HepG2 (cell line): ENCODE data around the gene AKAP3. TPM values are rescaled to one million over a fixed set of nuclear protein-coding genes. Genes with fewer than 3 reads are reported as not detected.

Experiments used
- AKAP8 ChIP-seq: sonication (generic); formaldehyde crosslinking; IDR thresholded peaks from 2 replicates; pipeline ENCODE4 v1.5.1; 2020; ENCODE audit warnings: mild to moderate bottlenecking, missing genetic modification reagents
- GRHL1 ChIP-seq: sonication (generic); formaldehyde crosslinking; conservative IDR thresholded peaks from 2 replicates; pipeline ENCODE4 v1.8.0; 2022; ENCODE audit warnings: missing genetic modification reagents
- MATR3 ChIP-seq: sonication (generic); formaldehyde crosslinking; IDR thresholded peaks from 2 replicates; pipeline ENCODE4 v1.4.0; 2020; ENCODE audit warnings: missing genetic modification reagents
- SMARCC2 ChIP-seq: fragments of 450-650 bp; IDR thresholded peaks from 2 replicates; pipeline ENCODE4 v1.6.1; 2017; ENCODE audit warnings: antibody characterized with exemption, mild to moderate bottlenecking
- YEATS4 ChIP-seq: sonication (generic); formaldehyde crosslinking; IDR thresholded peaks from 2 replicates; pipeline ENCODE4 v1.4.0; 2020; ENCODE audit warnings: missing genetic modification reagents, borderline replicate concordance
- ZBTB26 ChIP-seq: IDR thresholded peaks from 2 replicates; pipeline ENCODE4 v1.6.1; 2016; ENCODE audit warnings: missing compliant biosample characterization, missing genetic modification reagents, borderline replicate concordance
- ZFP62 ChIP-seq: sonication (generic); formaldehyde crosslinking; IDR thresholded peaks from 2 replicates; pipeline ENCODE4 v1.4.0; 2020; ENCODE audit warnings: missing genetic modification reagents
- ZNF674 ChIP-seq: sonication (generic); formaldehyde crosslinking; IDR thresholded peaks from 2 replicates; pipeline ENCODE4 v1.5.0; 2020; ENCODE audit warnings: low read depth, mild to moderate bottlenecking, missing genetic modification reagents
- ZNF710 ChIP-seq: sonication (generic); formaldehyde crosslinking; IDR thresholded peaks from 2 replicates; pipeline ENCODE4 v1.5.0; 2020; ENCODE audit warnings: mild to moderate bottlenecking, missing genetic modification reagents, borderline replicate concordance
- polyA plus RNA-seq, 8 experiments: library from polyadenylated mRNA; depleted of rRNA in 3 of 8; stranded (reverse) in 7 of 8; unstranded in 1 of 8; fragments of >200 nt; fragmentation: Illumina TruSeq in 4 of 8; extraction: Trizol in 4 of 8; gene quantifications; 2 replicates each; pipeline versions ENCODE4 v1.2.1 to v1.2.3, GENCODE V29; 2011 to 2016; ENCODE audit warnings: low read depth in 4 of 8, missing spikeins in 1 of 8, mixed read lengths in 1 of 8; ENCODE audit not compliant: insufficient read depth in 1 of 8
- total RNA-seq, 5 experiments: library from RNA; depleted of rRNA; stranded (reverse); fragments of >200 nt; fragmentation: Illumina TruSeq; extraction: Trizol; gene quantifications; 2 replicates each; pipeline ENCODE4 v1.2.3, GENCODE V29; 2016; ENCODE audit warnings: low read depth in 1 of 5

The AKAP3 gene
- total and polyA plus RNA-seq, 2 of the 13 experiments (the other 11 are each of a cell fraction or from before 2014, with no cell fraction given) = 0.22 to 0.49 TPM

- no peak for TF ChIP-seq GRHL1 (CRISPR knock-in tag)
- TF ChIP-seq ZNF710 (CRISPR knock-in tag) = no peak
- TF ChIP-seq ZBTB26 (CRISPR knock-in tag) = no peak
- TF ChIP-seq MATR3 (CRISPR knock-in tag) = no peak
- no peak for TF ChIP-seq SMARCC2
- TF ChIP-seq YEATS4 (CRISPR knock-in tag) = no peak
- no peak for TF ChIP-seq AKAP8 (CRISPR knock-in tag)
- no peak for TF ChIP-seq ZNF674 (CRISPR knock-in tag)
- TF ChIP-seq ZFP62 (CRISPR knock-in tag) = no peak
- TF ChIP-seq, all 625 proteins: peak for 0
Measured at GRCh38 chr12:4685317-4685716, 36.5 kb upstream of the AKAP3 start (continued).
